Endothelial cell of umbilical vein (primary cell): ENCODE results near the gene PRF1. TPM values are rescaled to one million over a fixed set of nuclear protein-coding genes. Genes with fewer than 3 reads are reported as not detected.

Experiments
- BruUV-seq: library from RNA; stranded (reverse); fragments of 400-500 nt; replicated peaks from 2 replicates; lab custom pipeline; 2021; lab: Mats Ljungman, UMichigan
- CTCF ChIA-PET: fragments of 300-600, 350-600 bp; sonication (Branson Sonifier 250); formaldehyde crosslinking; loops from one replicate; lab custom pipeline; 2021; ENCODE audit warnings: antibody characterized with exemption, inconsistent platforms; lab: Charles Lee
- POLR2A ChIA-PET: fragments of 300-600, 350-600 bp; sonication (Branson Sonifier 250); formaldehyde crosslinking; loops from one replicate; lab custom pipeline; 2021; ENCODE audit warnings: antibody characterized with exemption, inconsistent platforms; lab: Charles Lee
- DNase-seq: peaks from one replicate; pipeline ENCODE4 v3.0.0-alpha.2; 2011; ENCODE audit warnings: low read depth, low spot score
- FAIRE-seq: peaks from 2 replicates; lab custom pipeline; 2011; peaks lifted over from hg19 to GRCh38; lab: Jason Lieb, UNC
- H2AFZ ChIP-seq: 2 replicates; pipeline ENCODE4 v1.6.0; 2012; ENCODE audit warnings: low read depth, low read length, control low read depth, inconsistent platforms
- H3K27ac ChIP-seq: 2 replicates; pipeline ENCODE4 v1.5.1; 2011; ENCODE audit warnings: low read depth, mild to moderate bottlenecking, control low read depth, low read length, moderate library complexity; ENCODE audit not compliant: insufficient read depth
- H3K27me3 ChIP-seq, 2 experiments: 2 replicates each; pipeline versions ENCODE4 v1.6.0 to v1.6.1; 2011; ENCODE audit warnings: low read length in 2 of 2, mixed read lengths in 1 of 2; ENCODE audit not compliant: control insufficient read depth in 2 of 2, insufficient read depth in 2 of 2
- H3K36me3 ChIP-seq, 2 experiments: 2 replicates in 1 of 2; 3 replicates in 1 of 2; pipeline ENCODE4 v1.5.1; 2011; ENCODE audit warnings: low read length in 2 of 2, mild to moderate bottlenecking in 1 of 2, moderate library complexity in 1 of 2; ENCODE audit not compliant: control insufficient read depth in 2 of 2, insufficient read depth in 2 of 2; ENCODE audit errors: extremely low read depth in 1 of 2
- H3K4me1 ChIP-seq: 3 replicates; pipeline ENCODE4 v1.5.1; 2011; ENCODE audit warnings: mild to moderate bottlenecking, low read length; ENCODE audit not compliant: control insufficient read depth, insufficient read depth; ENCODE audit errors: extremely low read depth
- H3K4me2 ChIP-seq: 2 replicates; pipeline ENCODE4 v1.6.1; 2011; ENCODE audit warnings: low read length, control low read depth, mixed read lengths; ENCODE audit not compliant: insufficient read depth
- H3K4me3 ChIP-seq, 3 experiments: fragments of 200-600 bp in 1 of 3; sonication (generic), shearing (Covaris generic) in 1 of 3; replicated peaks in 1 of 3; 2 replicates each; pipeline ENCODE4 v1.5.1; 2011 to 2016; ENCODE audit warnings: control low read depth in 3 of 3, low read length in 3 of 3, mild to moderate bottlenecking in 2 of 3, inconsistent platforms in 1 of 3, low read depth in 1 of 3, moderate library complexity in 1 of 3; ENCODE audit not compliant: insufficient read depth in 1 of 3
- H3K79me2 ChIP-seq: 2 replicates; pipeline ENCODE4 v1.6.0; 2012; ENCODE audit warnings: low read length, inconsistent platforms; ENCODE audit not compliant: control insufficient read depth, insufficient read depth
- H3K9ac ChIP-seq: replicated peaks from 2 replicates; pipeline ENCODE3; 2011; ENCODE audit warnings: low read length, control low read depth; ENCODE audit not compliant: insufficient read depth; ENCODE audit errors: extremely low read depth
- H3K9me1 ChIP-seq: replicated peaks from 3 replicates; pipeline ENCODE4 v1.6.0; 2011; ENCODE audit warnings: mild to moderate bottlenecking, low read length; ENCODE audit not compliant: control insufficient read depth, insufficient read depth; ENCODE audit errors: extremely low read depth
- H3K9me3 ChIP-seq: replicated peaks from 2 replicates; pipeline ENCODE4 v1.5.1; 2012; ENCODE audit warnings: low read length, inconsistent platforms; ENCODE audit not compliant: control insufficient read depth, insufficient read depth
- H4K20me1 ChIP-seq: replicated peaks from 2 replicates; pipeline ENCODE3; 2011; ENCODE audit warnings: mild to moderate bottlenecking, low read length; ENCODE audit not compliant: control insufficient read depth, insufficient read depth; ENCODE audit errors: extremely low read depth
- CTCF ChIP-seq, 2 donors: IDR thresholded peaks; 1 replicate in 1 of 2; 2 replicates in 1 of 2; pipeline ENCODE4 v1.5.1; 2011; ENCODE audit warnings: low read length in 2 of 2, mild to moderate bottlenecking in 2 of 2, moderate library complexity in 2 of 2, control low read depth in 1 of 2, inconsistent platforms in 1 of 2, low read depth in 1 of 2; ENCODE audit not compliant: insufficient read depth in 1 of 2; ENCODE audit errors: extremely low read depth in 1 of 2
- EZH2 ChIP-seq: IDR thresholded peaks from 2 replicates; pipeline ENCODE4 v1.6.1; 2012; ENCODE audit warnings: borderline replicate concordance, low read depth, mild to moderate bottlenecking, moderate library complexity, low read length, inconsistent platforms; ENCODE audit not compliant: severe bottlenecking
- FOS ChIP-seq: IDR thresholded peaks from 2 replicates; pipeline ENCODE4 v1.6.1; 2011; ENCODE audit warnings: mild to moderate bottlenecking, low read length, moderate library complexity, borderline replicate concordance; ENCODE audit not compliant: insufficient read depth
- GATA2 ChIP-seq: IDR thresholded peaks from 2 replicates; pipeline ENCODE4 v1.7.0; 2011; ENCODE audit warnings: low read depth, mild to moderate bottlenecking, moderate library complexity, mixed read lengths, low read length; ENCODE audit not compliant: insufficient read length, insufficient read depth
- JUN ChIP-seq: IDR thresholded peaks from 2 replicates; pipeline ENCODE4 v1.6.1; 2011; ENCODE audit warnings: borderline replicate concordance, low read depth; ENCODE audit not compliant: insufficient read length, insufficient read depth
- MAX ChIP-seq: IDR thresholded peaks from 2 replicates; pipeline ENCODE4 v1.6.1; 2011; ENCODE audit not compliant: insufficient read depth, insufficient read length
- MYC ChIP-seq: IDR thresholded peaks from one replicate; pipeline ENCODE4 v1.6.1; 2011; ENCODE audit warnings: mild to moderate bottlenecking, low read depth, low read length
- POLR2A ChIP-seq: IDR thresholded peaks from 2 replicates; pipeline ENCODE4 v1.6.1; 2012; ENCODE audit warnings: low read depth, mild to moderate bottlenecking, control low read depth, low read length
- POLR2AphosphoS5 ChIP-seq: IDR thresholded peaks from 2 replicates; pipeline ENCODE4 v1.6.1; 2012; ENCODE audit warnings: low read depth, mild to moderate bottlenecking, control low read depth, low read length, moderate library complexity; ENCODE audit not compliant: insufficient read depth
- dilution Hi-C: fragments of 300-500 bp; cut with MboI; formaldehyde crosslinking; loops from one replicate; pipeline ENCODE4 v1.15.0; 2019; ENCODE audit warnings: low sequenced_read_pairs; ENCODE audit not compliant: extremely low pct_ligation_motif_present
- intact Hi-C: fragments of 100-400 bp; cut with micrococcal nuclease; formaldehyde crosslinking; loops from one replicate; pipeline ENCODE4 v1.10.0; 2022
- polyA plus RNA-seq, 4 experiments: library from polyadenylated mRNA; depleted of rRNA in 3 of 4; stranded (reverse) in 3 of 4; unstranded in 1 of 4; fragments of >200 nt; gene quantifications; 2 replicates each; pipeline versions ENCODE4 v1.2.1 to v1.2.3, GENCODE V29; 2011 to 2012; ENCODE audit warnings: missing spikeins in 1 of 4
- total RNA-seq: library from RNA; stranded (reverse); gene quantifications from 2 replicates; pipeline ENCODE4 v1.2.3, GENCODE V29; 2021

The PRF1 gene
- total and polyA plus RNA-seq, 2 donors (not counting 3 experiments of a cell fraction or from before 2014, with no cell fraction given): not detected

- H3K9me3 ChIP-seq: no peaks in the 10 kb centered on the region
- H3K4me3 ChIP-seq: no peak overlapping the region
- no peaks in the 10 kb centered on the region for H3K79me2 ChIP-seq
- TF ChIP-seq POLR2AphosphoS5 (no peak), MAX (no peak), POLR2A (no peak), MYC (no peak), JUN (no peak), EZH2 (no peak), GATA2 (no peak), CTCF (IDR thresholded peaks at IDR 0.05; ENCODE audit: extremely low read depth in 1 of 2, insufficient read depth in 1 of 2, low read depth in 1 of 2, low read length in 2 of 2) (no peak), FOS (no peak)
- no peak for DNase-seq
- no peak overlapping the region for H2AFZ ChIP-seq
- dilution Hi-C loops (no loop called here), intact Hi-C loops (no loop called here)
- H3K4me1 ChIP-seq: no peaks in the 10 kb centered on the region
- H3K9me1 ChIP-seq: no peaks in the 10 kb centered on the region
- FAIRE-seq: no peak
- H3K9ac ChIP-seq: no peak overlapping the region
- H4K20me1 ChIP-seq: no peaks in the 10 kb centered on the region
- ChIA-PET POLR2A (no interaction called here), CTCF (no interaction called here)
- no TSS peak for BruUV-seq
- H3K36me3 ChIP-seq: no peaks in the 10 kb centered on the region
- no peak overlapping the region for H3K4me2 ChIP-seq
- H3K27ac ChIP-seq: no peak overlapping the region
- H3K27me3 ChIP-seq: peaks cover 4 to 7% of the 10 kb centered on the region in 2 experiments
Measured at GRCh38 chr10:70585578-70586169, 16.9 kb downstream of the PRF1 start.
